ENCODE data around the gene FSTL3. TPM values are rescaled to one million over a fixed set of nuclear protein-coding genes. Genes with fewer than 3 reads are reported as not detected.

FSTL3 gene
- total RNA-seq, 4 donors from 2014 or later: 105 to 200 (median 133) TPM

DNA sequence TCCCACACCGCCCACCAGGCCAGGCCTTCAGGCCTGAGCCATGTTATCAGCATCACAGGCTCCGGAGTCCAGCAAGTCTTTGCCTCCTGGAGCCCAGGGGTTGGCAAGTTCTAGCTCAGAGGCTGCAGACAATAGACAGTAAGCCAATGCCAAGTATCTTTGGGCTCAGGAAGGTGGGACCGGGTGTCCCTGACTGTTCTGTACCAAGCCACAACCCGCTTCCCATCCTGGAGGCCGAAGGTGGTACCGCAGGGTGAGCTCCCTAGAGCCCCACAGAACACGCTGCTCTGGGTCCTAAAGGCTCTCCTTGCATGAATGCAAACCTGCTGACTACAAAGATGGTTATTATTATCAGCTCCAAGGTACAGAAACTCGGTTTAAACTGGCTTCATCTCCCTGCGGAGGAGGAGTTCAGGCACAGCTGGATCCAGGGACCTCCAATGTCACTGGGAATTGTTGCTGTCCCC is 5.5 kb upstream of the FSTL3 start:
- Histone ChIP-seq H3K9me3 (no peaks in the 10 kb centered on the region), H3K4me3 (no peak overlapping the region), H3K27me3 (peaks cover 14% of the 10 kb centered on the region), H3K4me1 (peaks cover 0 to 35% (median under 1%) of the 10 kb centered on the region in 3 donors), H3K27ac (no peak overlapping the region), H3K36me3 (no peaks in the 10 kb centered on the region)
- no peak for ATAC-seq
- WGBS, 2 donors (ENCODE audit: low coverage in 1 of 2): 100% methylated on average over 1 of the region's 9 CpGs; no CpG with 5 or more reads in 1 of the 2 donors
- TF ChIP-seq EP300 (IDR thresholded peaks at IDR 0.05) (no peak), POLR2A (IDR thresholded peaks at IDR 0.05) (no peak), POLR2AphosphoS5 (IDR thresholded peaks at IDR 0.05) (no peak)
- TF ChIP-seq, protein P1, sequence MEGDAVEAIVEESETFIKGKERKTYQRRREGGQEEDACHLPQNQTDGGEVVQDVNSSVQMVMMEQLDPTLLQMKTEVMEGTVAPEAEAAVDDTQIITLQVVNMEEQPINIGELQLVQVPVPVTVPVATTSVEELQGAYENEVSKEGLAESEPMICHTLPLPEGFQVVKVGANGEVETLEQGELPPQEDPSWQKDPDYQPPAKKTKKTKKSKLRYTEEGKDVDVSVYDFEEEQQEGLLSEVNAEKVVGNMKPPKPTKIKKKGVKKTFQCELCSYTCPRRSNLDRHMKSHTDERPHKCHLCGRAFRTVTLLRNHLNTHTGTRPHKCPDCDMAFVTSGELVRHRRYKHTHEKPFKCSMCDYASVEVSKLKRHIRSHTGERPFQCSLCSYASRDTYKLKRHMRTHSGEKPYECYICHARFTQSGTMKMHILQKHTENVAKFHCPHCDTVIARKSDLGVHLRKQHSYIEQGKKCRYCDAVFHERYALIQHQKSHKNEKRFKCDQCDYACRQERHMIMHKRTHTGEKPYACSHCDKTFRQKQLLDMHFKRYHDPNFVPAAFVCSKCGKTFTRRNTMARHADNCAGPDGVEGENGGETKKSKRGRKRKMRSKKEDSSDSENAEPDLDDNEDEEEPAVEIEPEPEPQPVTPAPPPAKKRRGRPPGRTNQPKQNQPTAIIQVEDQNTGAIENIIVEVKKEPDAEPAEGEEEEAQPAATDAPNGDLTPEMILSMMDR (IDR thresholded peaks at IDR 0.05): no peak

DNA sequence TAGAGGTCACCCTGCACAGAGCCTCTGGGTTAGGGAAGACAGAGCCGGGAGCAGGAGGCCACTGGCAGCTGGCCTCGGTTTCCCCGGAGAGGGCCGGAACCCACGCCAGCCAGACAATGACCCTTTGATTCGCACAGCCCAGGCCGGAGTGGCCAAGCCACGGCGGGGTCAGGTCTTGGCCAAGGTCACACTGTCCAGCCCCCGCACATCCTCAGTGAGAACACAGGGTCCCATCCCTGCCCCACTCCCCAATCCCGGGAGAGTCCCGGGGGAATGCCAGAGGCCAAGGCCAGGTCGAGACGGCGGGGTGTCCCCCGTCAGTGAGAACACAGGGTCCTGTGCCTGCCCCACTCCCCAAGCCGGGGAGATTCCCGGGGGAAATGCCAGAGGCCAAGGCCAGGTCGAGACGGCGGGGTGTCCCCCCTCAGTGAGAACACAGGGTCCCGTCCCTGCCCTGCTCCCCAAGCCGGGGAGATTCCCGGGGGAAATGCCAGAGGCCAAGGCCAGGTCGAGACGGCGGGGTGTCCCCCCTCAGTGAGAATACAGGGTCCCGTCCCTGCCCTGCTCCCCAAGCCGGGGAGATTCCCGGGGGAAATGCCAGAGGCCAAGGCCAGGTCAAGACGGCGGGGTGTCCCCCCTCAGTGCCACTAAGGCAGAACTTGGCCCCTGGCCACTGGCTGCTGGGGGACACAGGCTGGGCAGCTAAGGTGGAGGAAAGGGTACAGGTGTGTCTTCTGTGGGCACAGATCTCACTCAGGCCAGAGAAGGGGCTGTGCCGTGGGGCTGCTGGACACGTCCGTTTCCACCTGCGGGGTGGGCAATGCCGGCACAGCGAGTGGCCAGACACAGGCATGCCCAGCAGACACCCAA is 1.7 kb upstream of the FSTL3 start:
- ATAC-seq: no peak

DNA sequence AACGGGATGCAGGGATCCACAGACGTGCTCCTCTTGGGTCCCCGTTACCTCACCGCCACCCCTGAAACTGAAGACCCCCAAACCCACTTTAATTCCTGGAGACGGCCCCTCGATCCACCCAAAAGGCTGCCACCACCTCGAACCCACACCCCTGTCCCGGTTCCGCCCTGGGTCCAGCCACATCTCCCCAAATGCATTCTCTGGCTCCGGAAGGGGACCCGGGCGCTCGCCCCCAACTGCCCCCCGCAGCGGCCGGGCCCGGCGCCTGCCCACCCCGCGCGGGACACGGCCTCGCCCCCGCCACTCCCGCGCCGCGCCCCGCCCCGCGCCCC is 219 bp upstream of the FSTL3 start:
- peak overlapping the region; percentile 12 to 99 (median 98) for H3K27ac ChIP-seq
- WGBS, 2 donors (ENCODE audit: low coverage in 1 of 2): 0 to 16% methylated on average over 1 to 3 of the region's 31 CpGs
- ATAC-seq: peak; percentile 11
- peaks cover 29% of the 10 kb centered on the region for H3K27me3 ChIP-seq
- H3K4me1 ChIP-seq: peaks cover 0 to 84% (median 23%) of the 10 kb centered on the region in 3 donors
- H3K9me3 ChIP-seq: no peaks in the 10 kb centered on the region
- no peaks in the 10 kb centered on the region for H3K36me3 ChIP-seq
- peak overlapping the region in 1 of 2 donors; percentile 89 for H3K4me3 ChIP-seq
- TF ChIP-seq POLR2A (IDR thresholded peaks at IDR 0.05) (no peak), POLR2AphosphoS5 (IDR thresholded peaks at IDR 0.05) (no peak), EP300 (IDR thresholded peaks at IDR 0.05) (no peak)
- TF ChIP-seq, protein P1 (IDR thresholded peaks at IDR 0.05): no peak

More for the DNA sequence above, 1.7 kb upstream of the FSTL3 start:
- peak overlapping the region in 3 of 4 donors; percentile 97 to 99 (median 99) for H3K27ac ChIP-seq
- H3K27me3 ChIP-seq: peaks cover 29% of the 10 kb centered on the region
- H3K9me3 ChIP-seq: no peaks in the 10 kb centered on the region
- no peaks in the 10 kb centered on the region for H3K36me3 ChIP-seq
- H3K4me1 ChIP-seq: peaks cover 0 to 72% (median 22%) of the 10 kb centered on the region in 3 donors
- TF ChIP-seq POLR2A (IDR thresholded peaks at IDR 0.05) (no peak), EP300 (IDR thresholded peaks at IDR 0.05) (no peak), POLR2AphosphoS5 (IDR thresholded peaks at IDR 0.05) (no peak)
- TF ChIP-seq, protein P1 (IDR thresholded peaks at IDR 0.05): no peak
- 71% methylated on average over 14 of the region's 38 CpGs; no CpG with 5 or more reads in 1 of the 2 donors for WGBS, 2 donors (ENCODE audit: low coverage in 1 of 2)
- H3K4me3 ChIP-seq: peak overlapping the region in 1 of 2 donors; percentile 89

DNA sequence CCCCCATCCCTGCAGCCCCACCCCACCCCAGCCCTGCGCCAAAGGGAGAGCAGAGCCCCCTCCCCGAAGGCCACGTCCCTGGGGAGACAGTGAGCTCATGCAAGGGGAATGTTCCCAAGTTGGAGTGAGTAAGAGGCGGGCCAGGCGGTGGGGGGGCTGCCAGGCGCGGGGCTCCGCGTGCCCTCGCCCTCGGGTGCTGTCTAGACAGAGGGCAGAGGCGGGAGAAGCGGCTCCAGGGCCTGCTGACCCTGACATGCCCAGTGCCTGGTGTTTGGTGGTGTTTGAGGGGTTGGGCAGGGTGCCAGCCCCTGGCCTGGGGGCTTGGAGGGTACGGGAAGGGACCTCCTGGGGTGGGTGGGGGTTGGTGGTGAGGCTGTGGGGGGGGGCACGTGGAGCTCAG is 1.0 kb downstream of the FSTL3 start:
- peak overlapping the region; percentile 75 to 99 (median 98) for H3K27ac ChIP-seq
- ATAC-seq: peak; percentile 20
- TF ChIP-seq POLR2AphosphoS5 (IDR thresholded peaks at IDR 0.05): peak; percentile 86
- TF ChIP-seq, protein P1 (IDR thresholded peaks at IDR 0.05): no peak
- no peak for TF ChIP-seq EP300 (IDR thresholded peaks at IDR 0.05)
- peaks cover 0 to 90% (median 27%) of the 10 kb centered on the region in 3 donors for H3K4me1 ChIP-seq
- H3K36me3 ChIP-seq: peaks cover 0 to 9% of the 10 kb centered on the region in 2 donors
- peak overlapping the region; percentile 46 to 89 for H3K4me3 ChIP-seq
- H3K9me3 ChIP-seq: no peaks in the 10 kb centered on the region
- no CpG with 5 or more reads among the region's 15 CpGs for WGBS, 2 donors (ENCODE audit: low coverage in 1 of 2)
- H3K27me3 ChIP-seq: peaks cover 29% of the 10 kb centered on the region
